ENCODE results near the gene PES1.
"Not testable (repeated sequence)": the region's sequence is repeated elsewhere in the genome, so short reads cannot be mapped to it uniquely, and the experiment has no call there.

PES1 gene

GRCh38 chr22:30560643-30561202 lies 31.0 kb downstream of the PES1 start:
- not testable (repeated sequence) for H3K9me3 Mint-ChIP-seq; H3K27me3 Mint-ChIP-seq; H3K27ac Mint-ChIP-seq; H3K36me3 Mint-ChIP-seq (ENCODE audit: low read depth); H3K4me1 Mint-ChIP-seq (ENCODE audit: low read depth); DNase-seq; H3K4me3 Mint-ChIP-seq

GRCh38 chr22:30559889-30560288 lies 31.8 kb downstream of the PES1 start:
- no peaks in the 10 kb centered on the region for H3K9me3 Mint-ChIP-seq
- H3K4me1 Mint-ChIP-seq (ENCODE audit: low read depth), result no peaks in the 10 kb centered on the region
- H3K27me3 Mint-ChIP-seq, result no peaks in the 10 kb centered on the region
- no peak for DNase-seq
- H3K4me3 Mint-ChIP-seq, result no peak overlapping the region
- H3K27ac Mint-ChIP-seq, result no peak overlapping the region
- H3K36me3 Mint-ChIP-seq (ENCODE audit: low read depth), result no peaks in the 10 kb centered on the region

- H3K27ac Mint-ChIP-seq, result no peak overlapping the region
- no peaks in the 10 kb centered on the region for H3K4me1 Mint-ChIP-seq (ENCODE audit: low read depth)
- H3K4me3 Mint-ChIP-seq, result no peak overlapping the region
- no peak for DNase-seq
- no peaks in the 10 kb centered on the region for H3K27me3 Mint-ChIP-seq
- H3K9me3 Mint-ChIP-seq, result no peaks in the 10 kb centered on the region
- no peaks in the 10 kb centered on the region for H3K36me3 Mint-ChIP-seq (ENCODE audit: low read depth)
Observed at GRCh38 chr22:30557243-30557642, 34.5 kb downstream of the PES1 start.

- no peaks in the 10 kb centered on the region for H3K36me3 Mint-ChIP-seq (ENCODE audit: low read depth)
- H3K27ac Mint-ChIP-seq, result no peak overlapping the region
- H3K9me3 Mint-ChIP-seq, result no peaks in the 10 kb centered on the region
- no peak for DNase-seq
- H3K27me3 Mint-ChIP-seq, result no peaks in the 10 kb centered on the region
- no peaks in the 10 kb centered on the region for H3K4me1 Mint-ChIP-seq (ENCODE audit: low read depth)
- H3K4me3 Mint-ChIP-seq, result no peak overlapping the region
Observed at GRCh38 chr22:30556388-30556787, 35.3 kb downstream of the PES1 start.

- Mint-ChIP-seq H3K36me3 (ENCODE audit: low read depth) (no peaks in the 10 kb centered on the region), H3K4me3 (no peak overlapping the region), H3K27me3 (no peaks in the 10 kb centered on the region), H3K27ac (no peak overlapping the region), H3K4me1 (ENCODE audit: low read depth) (no peaks in the 10 kb centered on the region), H3K9me3 (no peaks in the 10 kb centered on the region)
- DNase-seq, result no peak
Observed at GRCh38 chr22:30555282-30556210, 36.2 kb downstream of the PES1 start.

GRCh38 chr22:30553971-30554370 lies 37.7 kb downstream of the PES1 start:
- Mint-ChIP-seq H3K36me3 (ENCODE audit: low read depth) (no peaks in the 10 kb centered on the region), H3K4me3 (no peak overlapping the region), H3K9me3 (no peaks in the 10 kb centered on the region), H3K27ac (no peak overlapping the region), H3K4me1 (ENCODE audit: low read depth) (no peaks in the 10 kb centered on the region), H3K27me3 (no peaks in the 10 kb centered on the region)
- DNase-seq, result no peak

- no peak overlapping the region for H3K27ac Mint-ChIP-seq
- DNase-seq, result no peak
- H3K4me1 Mint-ChIP-seq (ENCODE audit: low read depth), result no peaks in the 10 kb centered on the region
- no peak overlapping the region for H3K4me3 Mint-ChIP-seq
- H3K27me3 Mint-ChIP-seq, result no peaks in the 10 kb centered on the region
- no peaks in the 10 kb centered on the region for H3K9me3 Mint-ChIP-seq
- no peaks in the 10 kb centered on the region for H3K36me3 Mint-ChIP-seq (ENCODE audit: low read depth)
Observed at GRCh38 chr22:30552719-30553118, 39.0 kb downstream of the PES1 start.

- not testable (repeated sequence) for H3K9me3 Mint-ChIP-seq; H3K4me3 Mint-ChIP-seq; H3K27me3 Mint-ChIP-seq; H3K27ac Mint-ChIP-seq; H3K4me1 Mint-ChIP-seq (ENCODE audit: low read depth); H3K36me3 Mint-ChIP-seq (ENCODE audit: low read depth); DNase-seq
Observed at GRCh38 chr22:30551813-30552212, 39.9 kb downstream of the PES1 start.

- Mint-ChIP-seq H3K4me3 (no peak overlapping the region), H3K4me1 (ENCODE audit: low read depth) (peaks cover 3% of the 10 kb centered on the region), H3K9me3 (no peaks in the 10 kb centered on the region), H3K27ac (no peak overlapping the region), H3K36me3 (ENCODE audit: low read depth) (no peaks in the 10 kb centered on the region), H3K27me3 (peaks cover 26% of the 10 kb centered on the region)
- no peak for DNase-seq
Observed at GRCh38 chr22:30547188-30547587, 44.5 kb downstream of the PES1 start.

GRCh38 chr22:30546616-30547015 lies 45.1 kb downstream of the PES1 start, which contains the start of gene SEC14L6:
TSS of gene SEC14L6 (minus strand) at chr22:30546741. CDS start at chr22:30546682, 59 bp downstream.
- Mint-ChIP-seq H3K27me3 (peaks cover 31% of the 10 kb centered on the region), H3K27ac (no peak within 1 kb of the TSS), H3K36me3 (ENCODE audit: low read depth) (no peaks in the 10 kb centered on the region), H3K4me3 (no peak within 1 kb of the TSS), H3K4me1 (ENCODE audit: low read depth) (peaks cover 4% of the 10 kb centered on the region), H3K9me3 (no peaks in the 10 kb centered on the region)
- DNase-seq, result no peak

GRCh38 chr22:30542811-30543188 lies 48.9 kb downstream of the PES1 start:
- no peak overlapping the region for H3K4me3 Mint-ChIP-seq

GRCh38 chr22:30541961-30542810 lies 49.5 kb downstream of the PES1 start:
- Mint-ChIP-seq H3K9me3 (no peaks in the 10 kb centered on the region), H3K4me3 (no peak overlapping the region)

More at GRCh38 chr22:30542811-30543188, 48.9 kb downstream of the PES1 start:
- H3K36me3 Mint-ChIP-seq (ENCODE audit: low read depth), result no peaks in the 10 kb centered on the region
- no peaks in the 10 kb centered on the region for H3K9me3 Mint-ChIP-seq
- DNase-seq, result no peak
- H3K27ac Mint-ChIP-seq, result no peak overlapping the region
- peaks cover 49% of the 10 kb centered on the region for H3K27me3 Mint-ChIP-seq
- peaks cover 4% of the 10 kb centered on the region for H3K4me1 Mint-ChIP-seq (ENCODE audit: low read depth)

GRCh38 chr22:30541511-30541910 lies 50.2 kb downstream of the PES1 start:
- H3K4me1 Mint-ChIP-seq (ENCODE audit: low read depth); H3K9me3 Mint-ChIP-seq; H3K4me3 Mint-ChIP-seq; H3K27ac Mint-ChIP-seq; DNase-seq; H3K36me3 Mint-ChIP-seq (ENCODE audit: low read depth): not testable (repeated sequence)
- H3K27me3 Mint-ChIP-seq, result peaks cover 49% of the 10 kb centered on the region

More at GRCh38 chr22:30541961-30542810, 49.5 kb downstream of the PES1 start:
- Mint-ChIP-seq H3K36me3 (ENCODE audit: low read depth) (no peaks in the 10 kb centered on the region), H3K27ac (no peak overlapping the region), H3K27me3 (peaks cover 49% of the 10 kb centered on the region), H3K4me1 (ENCODE audit: low read depth) (peaks cover 4% of the 10 kb centered on the region)
- no peak for DNase-seq

GRCh38 chr22:30539368-30539767 lies 52.3 kb downstream of the PES1 start:
- H3K4me1 Mint-ChIP-seq (ENCODE audit: low read depth), result peaks cover 4% of the 10 kb centered on the region
- H3K4me3 Mint-ChIP-seq, result no peak overlapping the region
- H3K27me3 Mint-ChIP-seq, result peaks cover 41% of the 10 kb centered on the region
- no peaks in the 10 kb centered on the region for H3K9me3 Mint-ChIP-seq
- no peak for DNase-seq
- no peaks in the 10 kb centered on the region for H3K36me3 Mint-ChIP-seq (ENCODE audit: low read depth)
- no peak overlapping the region for H3K27ac Mint-ChIP-seq
